GM12874 (cell line): Measurements from ENCODE around the gene RGS8.

ENCODE experiments used
- TF ChIP-seq, protein P1 (sequence below): IDR thresholded peaks from 2 replicates; pipeline ENCODE4 v1.5.1; 2011; ENCODE audit warnings: low read depth, mild to moderate bottlenecking, control low read depth, low read length, moderate library complexity; ENCODE audit not compliant: insufficient read depth

RGS8 gene

DNA sequence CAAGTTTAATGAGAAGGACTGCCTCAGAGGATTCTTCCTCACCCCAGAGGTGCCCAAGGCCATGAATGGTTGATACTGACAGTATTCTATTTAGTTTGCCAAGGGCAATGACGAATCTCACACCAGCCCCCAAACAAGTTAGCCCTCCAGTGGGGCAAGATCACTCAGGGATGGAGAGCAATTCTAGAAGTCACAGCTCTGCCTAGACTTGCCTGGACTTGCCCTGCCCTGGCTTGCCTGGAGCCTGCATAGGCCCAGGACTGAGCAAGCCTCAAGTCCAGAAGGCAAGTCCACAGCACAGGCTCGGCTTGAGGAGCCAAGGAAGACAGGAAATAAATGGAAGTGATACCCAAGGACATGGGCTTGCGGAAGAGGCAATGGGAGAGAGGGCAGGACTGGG is 40.7 kb downstream of the RGS8 start:
- TF ChIP-seq, protein P1, sequence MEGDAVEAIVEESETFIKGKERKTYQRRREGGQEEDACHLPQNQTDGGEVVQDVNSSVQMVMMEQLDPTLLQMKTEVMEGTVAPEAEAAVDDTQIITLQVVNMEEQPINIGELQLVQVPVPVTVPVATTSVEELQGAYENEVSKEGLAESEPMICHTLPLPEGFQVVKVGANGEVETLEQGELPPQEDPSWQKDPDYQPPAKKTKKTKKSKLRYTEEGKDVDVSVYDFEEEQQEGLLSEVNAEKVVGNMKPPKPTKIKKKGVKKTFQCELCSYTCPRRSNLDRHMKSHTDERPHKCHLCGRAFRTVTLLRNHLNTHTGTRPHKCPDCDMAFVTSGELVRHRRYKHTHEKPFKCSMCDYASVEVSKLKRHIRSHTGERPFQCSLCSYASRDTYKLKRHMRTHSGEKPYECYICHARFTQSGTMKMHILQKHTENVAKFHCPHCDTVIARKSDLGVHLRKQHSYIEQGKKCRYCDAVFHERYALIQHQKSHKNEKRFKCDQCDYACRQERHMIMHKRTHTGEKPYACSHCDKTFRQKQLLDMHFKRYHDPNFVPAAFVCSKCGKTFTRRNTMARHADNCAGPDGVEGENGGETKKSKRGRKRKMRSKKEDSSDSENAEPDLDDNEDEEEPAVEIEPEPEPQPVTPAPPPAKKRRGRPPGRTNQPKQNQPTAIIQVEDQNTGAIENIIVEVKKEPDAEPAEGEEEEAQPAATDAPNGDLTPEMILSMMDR = no peak

DNA sequence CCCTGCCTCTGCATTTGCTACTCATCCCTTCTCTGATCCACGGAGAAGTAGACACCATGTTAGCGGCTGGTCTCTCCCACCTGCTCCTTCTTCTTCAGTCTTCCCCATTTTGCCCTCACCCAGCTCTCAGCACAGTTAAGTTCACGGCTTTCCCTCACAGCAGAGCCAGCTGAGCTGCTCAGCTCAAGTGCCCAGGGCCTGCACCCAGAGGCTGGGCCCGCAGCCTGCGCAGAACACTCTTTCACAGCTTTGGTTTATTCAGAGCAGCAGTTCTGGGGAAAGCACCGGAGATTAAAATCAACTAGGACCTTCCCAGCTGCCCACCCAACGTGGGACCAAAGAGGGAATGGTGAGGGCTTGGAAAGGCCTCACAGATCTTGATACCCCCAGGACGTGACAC is 41.9 kb downstream of the RGS8 start:
- TF ChIP-seq, protein P1 = no peak

DNA sequence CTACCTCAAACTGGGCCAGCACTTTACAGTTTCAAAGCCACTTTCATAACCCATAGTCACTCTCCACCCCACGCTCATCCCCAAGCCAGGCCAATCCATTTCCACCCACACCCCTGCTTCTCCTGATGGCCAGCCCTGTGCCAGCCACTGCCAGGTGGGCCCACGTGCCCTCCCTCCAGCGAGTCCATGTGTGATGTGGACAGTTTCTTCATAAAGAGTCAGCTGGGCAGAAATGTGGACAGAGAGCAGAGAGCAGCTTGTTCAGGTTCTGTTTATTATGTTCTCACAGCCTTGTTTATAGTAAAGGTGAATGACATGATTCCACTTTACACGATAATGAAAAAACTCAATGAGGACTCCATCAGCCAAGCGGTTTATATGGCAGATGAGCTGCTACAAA is 42.8 kb downstream of the RGS8 start:
- TF ChIP-seq, protein P1 = no peak

DNA sequence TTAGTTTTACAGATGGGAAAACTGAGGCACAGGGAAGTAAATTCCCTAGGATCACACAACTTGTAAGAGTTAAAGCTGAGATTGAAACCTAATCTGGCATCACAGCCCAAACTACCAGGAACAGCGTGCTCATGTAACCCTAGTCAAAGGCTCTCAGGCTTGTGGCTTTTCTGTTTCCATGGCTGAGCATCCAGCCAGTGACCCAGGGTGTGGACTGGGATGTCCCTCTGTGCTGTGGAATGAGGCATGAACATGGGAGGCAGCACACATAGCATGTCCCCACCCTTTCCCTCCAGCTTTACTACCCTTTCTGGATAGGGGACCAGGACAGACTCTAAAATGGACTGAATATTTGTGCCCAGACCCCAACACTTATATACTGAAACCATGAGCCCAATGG is 45.1 kb downstream of the RGS8 start:
- TF ChIP-seq, protein P1 = no peak

DNA sequence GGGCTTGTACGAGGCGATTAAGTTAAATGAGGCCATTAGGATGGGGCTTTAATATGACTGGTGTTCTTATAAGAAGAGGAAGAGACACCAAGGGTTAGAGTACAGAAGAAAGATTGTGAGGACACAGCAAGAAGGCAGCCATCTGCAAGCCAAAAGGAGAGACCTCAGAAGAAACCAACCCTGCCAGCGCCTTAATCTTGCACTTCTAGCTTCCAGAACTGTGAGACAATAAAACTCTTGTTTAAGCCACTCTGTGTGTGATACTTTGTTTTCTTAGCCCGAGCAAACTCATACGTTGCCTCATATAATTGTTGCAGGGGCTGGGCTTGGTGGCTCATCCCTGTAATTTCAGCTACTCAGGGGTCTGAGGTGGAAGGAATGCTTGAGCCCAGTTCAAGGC is 46.6 kb downstream of the RGS8 start:
- TF ChIP-seq, protein P1 = no peak

DNA sequence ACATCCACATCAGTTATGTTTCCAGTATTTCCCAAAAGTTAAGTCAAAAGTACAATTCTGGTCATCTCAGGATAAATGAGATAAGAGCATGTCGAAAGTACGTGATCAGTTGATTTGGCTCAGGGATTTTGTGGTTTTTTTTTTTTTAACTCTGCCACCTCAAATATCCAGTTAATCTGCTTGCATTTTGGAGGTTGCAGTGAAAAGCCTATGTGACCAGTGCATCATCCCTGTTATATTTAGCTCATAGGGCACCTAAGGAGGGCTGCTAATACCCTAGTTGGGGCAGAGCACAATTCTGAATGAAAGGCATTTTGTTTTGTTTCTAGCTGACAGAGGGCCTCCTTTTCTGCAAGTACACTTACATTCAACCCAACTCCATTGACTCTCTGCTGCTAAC is 48.5 kb downstream of the RGS8 start:
- TF ChIP-seq, protein P1 = no peak
